Activated CD4-positive, alpha-beta T cell treated with anti-CD3 and anti-CD28 coated beads for 4 hours (primary cell): Measurements from ENCODE around the gene COL6A2.
"Not testable (repeated sequence)": the region's sequence is repeated elsewhere in the genome, so short reads cannot be mapped to it uniquely, and the experiment has no call there.

Experiments used
- DNase-seq, 2 donors: peaks; one replicate each; pipeline ENCODE4 v3.0.0-alpha.2; 2020

The COL6A2 gene

GRCh38 chr21:46157987-46158451, 60.1 kb downstream of the COL6A2 start:
- no peak for DNase-seq

- DNase-seq = no peak
These were observed 60.9 kb downstream of the COL6A2 start for GRCh38 chr21:46158666-46159300.

DNA sequence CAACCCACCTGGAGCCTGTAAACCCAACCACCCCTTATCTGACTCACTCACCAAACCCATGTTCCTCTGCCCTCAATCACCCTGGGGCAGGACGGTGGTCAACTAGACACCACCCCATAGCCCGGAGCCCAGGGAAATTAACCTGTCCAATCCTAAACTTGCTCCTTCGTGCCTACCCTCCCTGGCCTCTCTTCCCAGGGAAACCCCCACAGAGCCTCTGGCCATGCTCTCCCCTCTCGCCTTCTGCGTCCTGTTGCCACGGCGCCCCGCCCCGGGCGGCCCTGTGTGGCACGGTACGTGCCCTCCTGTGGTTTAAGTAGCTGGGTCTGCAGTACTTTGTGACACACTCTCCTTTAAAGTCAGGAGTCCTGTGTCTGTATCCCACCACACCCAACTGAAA, 61.5 kb downstream of the COL6A2 start:
- DNase-seq = no peak

DNA sequence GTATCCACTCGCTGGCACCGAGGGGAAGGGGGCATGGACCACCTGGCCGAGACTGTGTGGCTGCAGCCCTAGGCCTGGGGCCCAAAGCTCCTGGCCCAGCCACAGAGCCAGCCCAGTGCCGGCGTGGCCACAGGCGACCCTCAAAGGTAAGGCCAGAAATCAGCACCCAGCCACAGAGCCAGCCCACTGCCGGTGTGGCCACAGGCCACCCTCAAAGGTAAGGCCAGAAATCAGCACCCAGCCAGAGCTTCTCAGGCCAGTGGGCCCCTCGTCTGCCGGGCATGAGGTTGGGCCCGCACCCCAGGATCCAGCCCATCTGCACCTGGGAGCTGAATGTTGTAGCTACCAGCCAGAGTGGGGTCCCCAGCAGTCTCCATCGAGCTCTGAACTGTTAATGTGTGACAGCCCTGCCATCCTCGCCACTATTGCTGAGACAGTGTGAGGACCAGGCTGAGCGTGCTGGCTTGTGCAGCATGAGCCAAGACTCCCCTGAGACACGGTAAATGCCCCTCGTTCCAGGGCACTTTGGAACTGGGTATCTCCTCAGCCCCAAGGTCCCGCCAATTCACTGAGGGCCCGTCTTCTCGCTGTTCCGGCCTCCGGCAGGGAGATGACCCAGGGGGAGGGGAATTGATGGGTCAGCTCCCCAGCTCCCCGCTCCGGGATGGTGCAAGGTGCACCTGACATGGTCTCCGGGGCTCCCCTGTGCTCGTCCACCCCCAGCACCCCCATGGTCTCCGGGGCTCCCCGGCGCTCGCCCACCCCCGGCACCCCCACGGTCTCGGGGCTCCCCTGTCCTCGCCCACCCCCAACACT, 62.1 kb downstream of the COL6A2 start:
- no peak for DNase-seq

GRCh38 chr21:46160657-46160906, 62.7 kb downstream of the COL6A2 start:
- DNase-seq = no peak

GRCh38 chr21:46160907-46161632, 63.2 kb downstream of the COL6A2 start:
- no peak for DNase-seq

- DNase-seq = no peak
These were observed 64.0 kb downstream of the COL6A2 start for GRCh38 chr21:46161633-46162592.

DNA sequence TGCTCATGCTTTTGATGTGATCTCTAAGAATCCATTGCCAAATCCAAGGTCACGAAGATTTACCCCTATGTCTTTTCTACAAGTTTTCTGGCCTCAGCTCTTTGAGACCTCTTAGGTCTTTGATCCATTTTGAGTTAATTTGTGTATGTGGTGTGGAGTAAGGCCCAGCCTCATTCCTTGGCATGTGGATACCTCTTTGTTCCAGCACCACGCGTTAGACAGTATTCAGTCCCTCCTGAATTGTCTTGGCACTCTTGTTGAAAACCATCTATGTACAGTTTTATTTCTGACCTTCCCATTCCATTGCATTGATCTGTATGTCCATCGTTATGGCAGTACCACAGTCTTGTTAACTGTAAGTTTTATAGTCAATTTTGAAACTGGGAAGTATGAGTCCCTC, 65.5 kb downstream of the COL6A2 start:
- DNase-seq = no peak

- DNase-seq = no peak
These were observed 67.2 kb downstream of the COL6A2 start for GRCh38 chr21:46165098-46165497.

DNA sequence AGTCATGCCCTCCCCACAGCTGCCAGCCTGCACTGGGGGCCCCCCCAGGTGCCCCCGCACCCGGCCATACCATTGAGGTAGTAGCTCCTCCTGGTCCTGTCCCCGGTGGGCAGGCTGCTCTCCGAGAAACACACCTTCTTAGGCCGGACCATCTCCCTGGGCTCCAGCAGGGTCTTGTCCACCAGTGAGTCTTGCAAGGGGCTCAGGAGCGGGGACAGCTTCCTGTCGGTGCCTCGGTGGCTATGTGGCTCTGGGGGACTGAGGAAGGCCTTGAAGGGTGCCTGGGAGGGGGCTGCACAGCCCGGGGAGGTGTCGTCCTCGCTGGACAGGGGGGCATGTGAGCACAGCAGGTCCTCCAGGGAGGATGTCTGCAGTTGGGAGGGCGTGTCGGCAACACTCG, 70.3 kb downstream of the COL6A2 start:
- DNase-seq = no peak

DNA sequence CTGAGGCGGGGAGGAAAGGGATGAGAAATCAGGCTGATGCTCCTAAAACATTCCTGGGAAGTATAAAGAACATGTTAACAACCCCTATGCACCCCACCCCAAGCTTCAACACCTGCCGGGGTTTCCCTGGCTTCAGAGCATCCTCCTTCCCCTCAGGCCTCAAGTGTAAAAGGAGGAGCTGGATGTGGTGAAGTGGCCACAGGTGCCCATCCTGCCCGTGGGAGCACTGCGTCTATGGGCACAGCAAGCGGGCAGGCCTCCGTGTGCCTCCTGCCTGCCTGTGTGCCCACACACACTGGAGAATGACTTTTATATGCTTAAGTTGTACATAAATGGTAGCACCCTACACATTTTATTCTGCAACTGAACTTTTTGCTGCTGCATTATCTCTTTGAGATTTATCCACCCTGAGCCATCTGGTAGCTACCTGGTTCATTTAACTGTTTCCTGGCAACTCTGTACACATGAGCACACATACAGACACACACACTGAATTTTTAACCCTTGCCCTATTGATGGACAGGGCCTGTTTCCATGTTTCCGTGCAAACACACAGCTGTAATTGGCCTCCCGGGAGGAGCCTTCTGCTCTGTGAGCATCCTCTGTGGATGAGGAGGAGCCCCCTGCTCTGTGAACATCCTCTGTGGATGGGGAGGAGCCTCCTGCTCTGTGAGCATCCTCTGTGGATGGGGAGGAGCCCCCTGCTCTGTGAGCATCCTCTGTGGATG, 70.9 kb downstream of the COL6A2 start:
- DNase-seq = no peak

DNA sequence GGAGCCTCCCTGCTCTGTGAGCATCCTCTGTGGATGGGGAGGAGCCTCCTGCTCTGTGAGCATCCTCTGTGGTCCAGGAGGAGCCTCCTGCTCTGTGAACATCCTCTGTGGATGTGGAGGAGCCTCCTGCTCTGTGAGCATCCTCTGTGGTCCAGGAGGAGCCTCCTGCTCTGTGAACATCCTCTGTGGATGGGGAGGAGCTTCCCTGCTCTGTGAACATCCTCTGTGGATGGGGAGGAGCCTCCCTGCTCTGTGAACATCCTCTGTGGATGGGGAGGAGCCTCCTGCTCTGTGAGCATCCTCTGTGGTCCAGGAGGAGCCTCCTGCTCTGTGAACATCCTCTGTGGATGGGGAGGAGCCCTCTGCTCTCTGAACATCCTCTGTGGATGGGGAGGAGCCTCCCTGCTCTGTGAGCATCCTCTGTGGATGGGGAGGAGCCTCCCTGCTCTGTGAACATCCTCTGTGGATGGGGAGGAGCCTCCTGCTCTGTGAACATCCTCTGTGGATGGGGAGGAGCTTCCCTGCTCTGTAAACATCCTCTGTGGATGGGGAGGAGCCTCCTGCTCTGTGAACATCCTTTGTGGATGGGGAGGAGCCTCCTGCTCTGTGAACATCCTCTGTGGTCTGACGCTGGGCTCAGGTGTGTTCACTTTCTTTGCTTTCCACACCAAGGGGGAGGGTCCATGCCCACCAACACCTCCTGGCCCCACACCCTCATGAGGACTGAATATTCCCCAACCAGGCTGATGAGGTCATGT, 72.7 kb downstream of the COL6A2 start:
- DNase-seq = not testable (repeated sequence)

DNA sequence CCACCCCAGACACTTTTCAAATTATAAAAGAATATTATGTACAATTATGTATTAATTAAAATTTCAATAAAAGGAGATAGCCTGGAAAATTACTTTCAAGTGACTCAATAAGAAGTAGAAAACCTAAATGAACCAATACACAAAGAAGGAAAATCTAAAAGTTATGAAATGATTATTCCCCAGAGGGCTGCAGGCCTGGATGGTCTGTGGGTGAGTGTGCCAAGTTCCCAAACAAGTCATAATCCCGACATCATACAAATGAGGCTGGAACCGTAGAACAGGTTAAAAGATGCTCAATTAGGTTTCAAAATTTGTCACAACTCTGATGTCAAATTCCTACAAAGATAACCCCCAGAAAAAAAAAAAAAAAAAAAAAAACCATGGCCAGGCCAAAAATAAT, 73.7 kb downstream of the COL6A2 start:
- DNase-seq = no peak

GRCh38 chr21:46171996-46172862, 74.3 kb downstream of the COL6A2 start:
- no peak for DNase-seq

GRCh38 chr21:46172863-46173528, 75.1 kb downstream of the COL6A2 start:
- DNase-seq = no peak

DNA sequence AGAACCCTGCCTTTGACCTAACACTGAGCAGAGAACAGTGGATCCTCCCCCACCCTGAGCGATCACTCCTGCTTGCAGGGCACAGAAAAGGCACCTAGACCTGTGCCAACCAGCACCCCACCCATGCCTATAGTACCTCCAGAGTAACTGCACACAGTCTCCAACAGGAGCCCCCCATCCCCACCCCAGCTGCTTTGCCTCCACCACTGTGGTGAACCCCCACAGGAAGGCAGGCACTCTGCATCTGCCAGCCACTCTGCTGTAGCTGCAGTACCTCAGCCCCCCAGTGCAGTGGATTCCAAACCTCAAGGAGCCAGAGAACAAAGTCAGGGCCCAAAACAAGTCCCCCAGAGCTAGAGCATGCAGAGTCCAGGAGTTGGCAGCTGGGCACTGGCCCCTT, 75.7 kb downstream of the COL6A2 start:
- DNase-seq = no peak

GRCh38 chr21:46176443-46177129, 78.7 kb downstream of the COL6A2 start:
- DNase-seq = not testable (repeated sequence)

- no peak for DNase-seq
These were observed 81.0 kb downstream of the COL6A2 start for GRCh38 chr21:46178961-46179360.
